ENCODE measurements around the gene CWH43.
"Not testable (repeated sequence)": the region's sequence is repeated elsewhere in the genome, so short reads cannot be mapped to it uniquely, and the experiment has no call there.

CWH43 gene

GRCh38 chr4:48985976-48986653 is at the start of gene CWH43:
TSS of gene CWH43 (plus strand) at chr4:48986275. CDS start at chr4:48986430, 155 bp downstream.
- intact Hi-C loops (cut with DNase I) = no loop called here
- DNase-seq = no peak

- DNase-seq = no peak
- intact Hi-C loops (cut with DNase I) = no loop called here
These were observed 49.0 kb upstream of the CWH43 start for GRCh38 chr4:48937033-48937432.

- intact Hi-C loops (cut with DNase I) = no loop called here
These were observed 47.2 kb upstream of the CWH43 start for GRCh38 chr4:48938831-48939230.

DNA sequence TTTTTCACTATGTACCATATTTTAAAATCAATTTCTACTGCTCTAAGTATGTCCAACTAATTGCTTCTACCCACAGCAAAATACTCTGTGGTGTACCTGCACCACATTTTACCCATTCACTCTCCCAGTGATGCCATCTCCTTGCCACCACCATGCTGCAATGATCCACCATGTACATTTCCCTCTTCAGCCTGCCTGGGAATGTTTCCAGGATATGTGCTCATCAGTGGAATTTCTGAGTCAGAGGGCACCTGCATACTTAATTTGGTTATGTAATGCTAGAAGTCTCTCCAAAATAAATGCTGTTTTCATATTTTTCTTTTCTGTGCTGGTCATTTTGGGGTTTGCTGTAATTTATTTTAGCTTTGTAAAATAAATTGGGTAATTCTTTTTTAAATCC is 46.3 kb upstream of the CWH43 start:
- peak in 12 of 42 donors; percentile 8 to 62 (median 18) for DNase-seq
- intact Hi-C loops (cut with DNase I) = no loop called here

More at GRCh38 chr4:48938831-48939230, 47.2 kb upstream of the CWH43 start:
- DNase-seq = no peak

DNA sequence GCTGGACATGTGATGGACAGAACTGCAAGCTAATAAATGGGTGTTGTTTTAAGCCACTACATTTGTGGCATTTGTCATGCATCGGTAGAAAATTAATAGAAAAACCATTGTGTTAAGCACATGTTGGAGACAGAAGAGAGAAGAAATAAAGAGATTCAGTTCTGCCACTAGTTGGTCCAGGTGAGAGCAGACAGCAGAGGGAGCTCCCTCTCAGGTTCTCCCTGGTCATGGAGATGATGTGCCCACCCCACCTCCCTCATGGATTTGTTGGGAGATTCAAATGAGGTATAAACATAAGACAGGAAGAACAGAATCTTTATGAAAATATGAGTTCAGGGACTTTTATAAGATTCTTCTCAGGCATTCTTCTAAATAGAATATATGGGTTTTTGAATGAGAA is 42.7 kb upstream of the CWH43 start:
- intact Hi-C loops (cut with DNase I) = no loop called here
- DNase-seq = no peak

- DNase-seq = no peak
- intact Hi-C loops (cut with DNase I) = no loop called here
These were observed 41.8 kb upstream of the CWH43 start for GRCh38 chr4:48944252-48944651.

DNA sequence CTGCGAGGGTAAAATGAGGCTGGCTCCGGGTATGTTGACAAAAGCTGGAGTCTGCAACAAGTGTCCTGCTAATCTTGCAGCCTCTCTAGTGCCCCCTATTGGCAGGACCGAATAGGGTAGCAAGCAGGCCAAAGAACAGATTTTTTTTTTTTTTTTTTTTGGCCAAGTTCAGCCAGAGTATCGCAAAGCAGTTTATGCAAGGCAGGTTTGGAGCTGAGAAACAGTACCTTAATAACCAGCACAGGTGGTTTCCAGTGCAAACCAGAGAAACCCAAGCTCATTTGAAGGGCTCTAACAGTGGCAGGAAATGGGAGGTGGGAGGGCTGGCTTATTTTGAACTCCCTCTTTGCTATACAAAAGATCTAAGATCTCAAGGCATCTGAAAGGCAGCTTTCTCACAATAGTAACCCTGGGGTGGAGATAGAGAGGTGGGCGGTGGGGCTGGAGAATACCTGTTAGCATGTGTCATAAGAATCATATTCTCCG is 41.3 kb upstream of the CWH43 start:
- intact Hi-C loops (cut with DNase I) = no loop called here
- peak in 6 of 42 donors; percentile 8 to 40 (median 22) for DNase-seq

GRCh38 chr4:48945981-48946380 is 40.1 kb upstream of the CWH43 start:
- intact Hi-C loops (cut with DNase I) = no loop called here
- no peak for DNase-seq

GRCh38 chr4:48947731-48948130 is 38.3 kb upstream of the CWH43 start:
- intact Hi-C loops (cut with DNase I) = no loop called here
- DNase-seq = no peak

- intact Hi-C loops (cut with DNase I) = no loop called here
- DNase-seq = no peak
These were observed 37.0 kb upstream of the CWH43 start for GRCh38 chr4:48949086-48949485.

DNA sequence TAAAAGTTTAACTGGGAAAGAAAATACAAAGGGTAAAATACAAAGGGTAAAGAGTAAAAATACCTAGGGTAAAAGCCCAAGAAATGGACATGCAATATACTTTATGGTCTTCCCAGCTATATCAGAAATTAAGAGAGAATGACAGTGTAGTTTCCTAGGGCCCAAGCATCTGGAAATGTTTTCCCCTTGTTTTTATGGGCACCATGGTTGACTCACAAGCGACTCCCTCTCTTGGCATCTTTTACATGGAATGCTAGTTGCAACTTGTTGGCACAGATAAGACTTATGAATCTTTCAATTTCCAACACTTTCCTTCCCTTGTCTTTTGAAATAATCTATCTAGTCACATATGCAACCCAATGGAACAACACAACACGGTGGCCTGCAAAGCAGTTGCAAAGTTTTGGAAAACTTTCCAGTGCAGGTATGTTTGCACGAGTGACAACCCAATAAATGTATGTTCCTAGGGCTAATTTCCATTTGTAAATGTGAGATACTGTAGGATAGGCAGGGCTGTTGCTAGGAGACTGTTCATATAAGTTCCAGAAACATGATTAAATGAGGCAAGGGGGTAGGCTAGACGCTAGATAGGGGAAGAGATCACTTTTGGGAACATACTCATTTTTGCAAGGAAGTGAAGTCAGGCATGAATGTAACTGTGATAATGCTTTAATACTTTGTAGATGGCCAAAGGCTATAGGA is 36.4 kb upstream of the CWH43 start:
- intact Hi-C loops (cut with DNase I) = no loop called here

GRCh38 chr4:48954314-48954713 is 31.8 kb upstream of the CWH43 start:
- no peak for DNase-seq
- intact Hi-C loops (cut with DNase I) = no loop called here

More for the DNA sequence above, 36.4 kb upstream of the CWH43 start:
- no peak for DNase-seq

GRCh38 chr4:48957366-48957765 is 28.7 kb upstream of the CWH43 start:
- intact Hi-C loops (cut with DNase I); DNase-seq: not testable (repeated sequence)

GRCh38 chr4:48958582-48958981 is 27.5 kb upstream of the CWH43 start:
- DNase-seq = no peak
- intact Hi-C loops (cut with DNase I) = no loop called here

DNA sequence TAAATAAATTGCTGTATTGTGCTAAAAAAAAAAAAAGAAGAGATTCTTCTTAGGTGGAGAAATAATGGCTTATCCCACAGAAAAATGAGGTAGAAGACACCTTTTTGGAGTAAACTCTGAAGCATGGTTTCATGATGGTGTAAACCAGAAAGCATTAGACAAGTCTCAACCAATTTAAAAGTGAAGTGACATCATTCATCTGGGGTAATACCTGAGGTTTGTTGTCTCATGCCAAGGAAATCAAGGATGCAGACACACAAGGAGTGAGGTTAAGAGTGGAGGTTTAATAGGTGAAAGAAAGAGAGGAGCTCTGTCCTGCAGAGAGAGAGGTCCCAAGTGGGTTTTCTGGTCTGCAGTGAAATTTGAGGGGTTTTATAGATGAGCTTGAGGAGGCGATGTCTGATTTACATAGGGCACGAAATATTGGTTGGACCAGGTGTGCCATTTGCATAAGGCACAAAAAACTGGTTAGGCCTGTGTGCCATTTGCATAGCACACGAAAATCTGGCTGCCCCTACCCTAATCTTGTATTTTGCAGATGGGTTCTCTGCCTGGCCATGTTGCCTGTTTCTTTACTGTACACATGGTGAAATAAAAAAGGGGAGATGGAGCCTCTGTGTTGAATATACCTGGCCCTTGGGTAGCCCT is 25.0 kb upstream of the CWH43 start:
- DNase-seq = no peak
- intact Hi-C loops (cut with DNase I) = loop anchor here (5.0 kb wide), 1 partner anchor 384 kb away; no protein-coding TSS in a partner anchor

DNA sequence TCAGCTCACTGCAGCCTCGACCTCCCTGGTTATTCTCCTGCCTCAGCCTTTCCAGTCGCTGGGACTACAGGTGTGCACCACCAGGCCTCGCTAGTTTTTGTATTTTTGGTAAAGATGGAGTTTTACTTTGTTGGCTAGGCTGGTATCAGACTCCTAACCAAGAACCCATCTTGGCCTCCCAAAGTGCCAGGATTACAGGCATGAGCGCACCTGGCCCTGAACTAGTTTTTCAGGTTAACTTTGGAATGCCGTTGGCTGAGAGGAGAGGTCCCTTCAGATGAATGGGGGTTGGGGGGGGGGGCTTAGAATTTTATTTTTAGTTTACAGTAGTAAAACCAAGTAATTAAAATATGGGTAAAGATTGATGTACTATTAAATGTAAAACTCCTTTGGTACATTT is 23.4 kb upstream of the CWH43 start:
- no peak for DNase-seq
- intact Hi-C loops (cut with DNase I) = loop anchor here (5.0 kb wide), 1 partner anchor 385 kb away; no protein-coding TSS in a partner anchor

DNA sequence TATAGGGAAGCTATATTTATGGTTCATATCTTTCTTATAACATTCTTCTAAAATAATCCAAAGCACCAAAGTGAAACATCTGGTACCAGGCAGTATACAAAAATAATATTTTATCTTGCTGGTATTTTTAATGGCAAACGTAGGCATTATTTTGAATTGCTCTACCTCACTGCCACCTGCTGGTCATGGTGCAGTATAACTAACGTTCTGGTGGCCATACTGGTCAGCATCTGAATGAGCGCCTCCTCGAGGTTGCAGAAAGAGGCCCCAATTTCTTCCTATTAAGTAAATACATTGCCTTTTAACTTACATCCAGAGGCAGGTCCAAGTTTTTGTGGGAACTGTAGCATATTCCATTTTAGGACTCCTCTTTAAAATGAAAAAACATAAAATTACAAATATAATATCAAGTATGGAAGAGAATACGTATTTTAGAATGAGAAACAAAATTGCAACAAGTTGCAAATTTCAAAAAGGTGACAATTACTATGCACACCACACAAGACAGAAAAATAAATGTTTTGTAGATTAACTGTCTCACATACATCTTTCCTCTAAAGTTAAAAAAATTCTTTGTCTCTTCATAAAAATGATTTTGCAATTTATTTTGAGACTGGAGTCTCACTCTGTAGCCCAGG is 22.9 kb upstream of the CWH43 start:
- intact Hi-C loops (cut with DNase I) = loop anchor here (5.0 kb wide), 1 partner anchor 386 kb away; no protein-coding TSS in a partner anchor
- DNase-seq = peak; percentile 17 to 90 (median 76)

DNA sequence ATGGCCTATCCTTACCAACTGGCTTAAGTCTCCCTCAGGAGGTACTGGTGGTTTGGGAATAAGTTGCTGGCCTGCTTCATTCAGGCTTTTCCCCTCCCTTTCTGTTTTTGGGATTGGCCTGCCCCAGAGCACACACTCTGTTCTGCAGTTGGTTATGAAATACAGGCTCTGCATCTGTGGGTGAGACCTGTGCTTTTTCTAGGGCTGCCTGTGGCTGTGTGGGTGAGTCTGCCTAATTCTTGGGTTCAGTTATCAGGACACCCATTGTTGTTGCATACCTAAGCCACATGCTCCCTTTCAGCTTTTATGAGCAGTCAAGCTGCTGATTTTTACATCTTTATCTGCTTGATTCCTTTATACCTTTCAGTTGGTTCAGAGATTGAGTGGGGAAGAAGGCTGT is 19.0 kb upstream of the CWH43 start:
- intact Hi-C loops (cut with DNase I) = no loop called here

GRCh38 chr4:48967631-48968030 is 18.4 kb upstream of the CWH43 start:
- intact Hi-C loops (cut with DNase I) = no loop called here
- DNase-seq = peak in 2 of 42 donors; percentile 11 to 18

More for the DNA sequence above, 19.0 kb upstream of the CWH43 start:
- DNase-seq = peak in 38 of 42 donors; percentile 13 to 89 (median 56)

Data from head of caudate nucleus (tissue), 42 donors.